Activated CD8-positive, alpha-beta memory T cell treated with anti-CD3 and anti-CD28 coated beads for 48 hours (primary cell): ENCODE measurements around the gene PRR20G.

Experiments
- DNase-seq, 3 experiments: peaks; one replicate each; pipeline ENCODE4 v3.0.0-alpha.2; 2020; ENCODE audit warnings: low read depth in 2 of 3, low spot score in 2 of 3

Gene PRR20G

DNA sequence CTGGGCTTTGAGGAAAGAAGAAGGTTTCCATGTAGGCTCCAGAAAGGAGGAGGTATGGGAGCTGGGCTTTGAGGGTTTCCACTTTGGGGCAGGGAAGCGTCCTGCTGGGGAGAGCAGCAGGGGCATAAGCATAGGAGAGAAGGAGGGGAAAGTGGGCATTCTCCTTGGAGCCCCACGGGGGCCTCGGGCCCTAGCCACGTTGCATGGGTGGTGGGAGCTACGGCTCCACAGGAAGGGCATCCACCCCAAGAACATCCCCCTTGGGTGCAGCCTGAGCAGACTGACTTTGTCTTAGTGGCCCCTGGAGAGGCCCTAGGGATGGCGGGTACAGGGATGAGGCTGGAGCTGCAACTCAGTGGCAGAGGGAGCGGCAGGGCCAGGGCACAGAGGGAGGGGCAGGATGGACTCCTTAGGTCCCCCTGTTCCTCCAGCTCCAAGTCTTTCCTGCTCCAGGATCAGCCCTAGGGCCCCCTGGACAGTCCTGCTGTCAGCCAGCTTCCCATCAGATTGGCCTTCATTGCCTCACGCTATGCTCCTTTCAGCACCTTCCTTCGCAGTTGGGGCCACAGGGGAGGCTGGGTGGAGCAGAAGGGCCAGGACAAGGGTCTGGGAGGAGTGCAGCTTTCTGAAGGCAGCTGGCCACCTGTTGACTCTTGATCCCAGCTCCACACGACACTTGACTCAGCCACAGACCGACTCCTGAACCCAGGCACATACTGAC, 22.9 kb downstream of the PRR20G start:
- DNase-seq: no peak

DNA sequence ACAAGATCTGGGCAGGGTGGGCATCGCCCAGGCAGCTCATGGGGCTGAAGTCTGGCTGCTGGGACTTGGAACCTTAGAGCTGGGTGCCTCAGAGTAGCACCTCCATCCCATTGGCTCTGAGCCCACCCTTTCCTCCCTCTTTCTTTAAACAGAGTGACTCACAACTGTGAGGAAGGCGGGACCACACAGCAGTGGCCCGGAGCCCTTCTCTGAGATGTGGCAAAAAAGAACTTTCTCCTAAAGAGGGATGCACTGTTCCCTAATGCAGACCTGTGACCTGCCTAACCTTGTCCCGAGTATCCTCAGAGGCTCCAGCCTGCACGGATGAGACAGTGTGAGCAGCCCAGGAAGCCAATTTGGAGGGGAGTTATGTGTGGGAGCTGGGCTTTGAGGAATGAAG, 23.6 kb downstream of the PRR20G start:
- DNase-seq: no peak

DNA sequence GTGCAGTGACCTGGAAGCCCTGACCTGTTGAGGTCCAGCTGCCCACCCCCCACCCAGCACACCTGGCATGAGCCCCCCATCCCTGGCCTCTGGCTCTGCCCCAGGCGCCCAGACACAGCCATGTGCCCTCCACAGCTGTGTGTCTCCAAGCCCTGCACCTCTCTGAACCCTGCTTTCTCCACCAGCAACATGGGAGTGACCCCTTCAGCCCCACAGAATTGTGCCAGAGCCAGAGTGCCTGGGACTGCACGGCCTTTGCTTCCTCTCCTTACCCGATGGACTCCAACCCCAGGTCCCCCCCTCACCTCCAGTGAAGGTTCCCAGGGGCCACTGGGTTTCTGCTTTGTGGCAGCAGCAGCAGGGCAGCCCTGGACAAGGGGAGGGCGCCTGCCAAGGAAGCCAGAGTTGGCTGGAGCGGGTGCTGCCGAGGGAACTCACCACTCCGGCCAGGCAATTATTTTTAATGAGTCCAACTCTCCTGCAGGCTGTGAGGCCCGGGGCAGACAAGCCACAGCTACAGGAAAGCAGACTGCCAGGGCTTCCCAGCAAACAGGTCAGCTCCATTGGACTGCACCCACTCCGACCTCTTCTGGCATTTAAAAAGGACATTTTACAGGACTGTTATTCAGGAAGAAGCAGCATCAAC, 24.1 kb downstream of the PRR20G start:
- no peak for DNase-seq

DNA sequence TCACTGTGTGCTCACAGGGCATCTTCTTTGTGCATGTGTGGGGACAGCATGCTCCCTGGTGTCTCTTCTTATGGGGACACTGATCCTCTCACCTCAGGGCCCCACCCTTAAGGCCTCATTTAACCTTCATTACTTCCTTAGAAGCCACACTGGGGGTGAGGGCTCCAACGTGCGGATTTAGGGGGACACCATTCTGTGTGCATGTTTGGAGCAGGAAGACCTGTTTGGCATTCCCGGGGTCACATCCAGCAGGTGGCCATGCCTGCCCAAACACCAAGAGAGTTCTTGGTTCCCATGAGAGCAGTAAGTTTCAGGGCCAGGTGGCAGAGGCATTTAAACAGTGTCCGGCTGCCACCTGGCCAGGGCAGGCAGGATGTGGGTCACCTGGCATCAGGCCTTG, 24.8 kb downstream of the PRR20G start:
- no peak for DNase-seq

DNA sequence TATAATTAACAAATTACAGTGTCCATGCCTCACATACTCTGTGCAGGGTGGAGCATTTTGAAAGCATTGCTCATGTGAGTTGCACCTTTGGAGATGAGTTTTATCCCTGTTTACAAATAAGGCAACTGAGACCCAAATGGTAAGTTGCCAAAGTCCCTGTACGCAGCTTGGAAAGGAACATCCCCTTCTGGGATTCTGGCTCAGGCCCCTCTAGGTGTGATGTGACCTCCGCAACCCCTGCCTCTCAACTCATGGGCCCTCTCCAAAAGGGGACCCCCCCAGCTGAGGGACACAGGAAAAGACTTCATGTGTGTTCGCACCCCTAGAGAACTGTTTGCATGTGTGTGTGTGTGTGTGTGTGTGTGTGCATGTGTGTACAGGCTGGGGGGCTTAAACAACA, 25.3 kb downstream of the PRR20G start:
- DNase-seq: no peak

DNA sequence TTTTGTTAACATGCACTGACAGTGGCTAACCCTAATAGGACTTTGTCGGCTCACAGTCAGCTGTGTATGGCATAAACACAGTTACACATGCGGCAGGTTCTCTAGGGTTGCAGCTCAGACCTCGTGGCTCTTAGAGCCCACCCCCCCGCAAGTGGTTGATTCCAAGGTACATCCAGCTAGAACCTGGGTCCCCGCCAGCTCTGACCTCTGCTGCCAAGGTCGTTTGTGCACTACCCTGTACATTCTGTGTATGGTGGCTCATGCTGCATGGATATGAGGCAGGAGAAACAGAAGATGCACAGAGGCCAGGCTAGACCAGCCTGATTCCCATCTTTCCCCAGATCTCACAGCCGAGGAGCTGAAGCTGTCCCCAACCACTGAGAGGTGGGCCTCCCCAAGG, 25.9 kb downstream of the PRR20G start:
- DNase-seq: no peak

DNA sequence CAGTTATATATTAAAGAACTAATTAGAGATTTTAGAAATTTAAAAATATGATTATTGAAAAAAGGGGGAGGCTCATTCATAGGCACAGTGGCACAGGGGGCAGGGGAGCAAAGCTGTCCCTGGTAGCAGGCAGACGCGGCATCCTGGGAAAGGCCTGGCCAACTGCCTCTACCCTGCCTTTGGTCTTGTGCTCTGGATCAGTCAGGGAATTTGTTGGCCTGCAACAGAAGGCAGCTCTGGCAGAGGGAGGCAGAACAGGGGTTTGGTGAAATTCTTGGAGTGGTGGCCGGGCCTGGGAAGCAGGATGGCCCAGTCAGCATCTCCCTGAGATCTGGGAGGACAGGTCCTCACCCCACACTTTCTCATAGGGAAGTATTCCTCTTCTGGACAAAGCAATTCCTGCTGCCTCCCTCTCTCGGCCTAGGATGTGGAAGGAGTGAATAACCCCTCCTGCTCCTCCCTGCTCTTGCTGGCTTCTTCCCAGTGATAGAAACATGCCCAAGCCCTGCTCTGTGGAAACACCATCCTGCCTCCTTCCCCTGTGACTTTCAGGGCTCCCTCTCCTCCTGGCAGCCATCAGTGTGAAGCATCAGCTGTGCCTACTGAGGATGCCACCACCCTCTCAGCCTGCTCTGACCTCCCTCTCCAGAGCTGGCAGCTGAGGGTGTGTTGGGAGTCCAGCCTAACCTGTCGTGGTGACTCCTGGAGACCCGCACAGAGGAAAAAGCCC, 26.9 kb downstream of the PRR20G start:
- DNase-seq: no peak

DNA sequence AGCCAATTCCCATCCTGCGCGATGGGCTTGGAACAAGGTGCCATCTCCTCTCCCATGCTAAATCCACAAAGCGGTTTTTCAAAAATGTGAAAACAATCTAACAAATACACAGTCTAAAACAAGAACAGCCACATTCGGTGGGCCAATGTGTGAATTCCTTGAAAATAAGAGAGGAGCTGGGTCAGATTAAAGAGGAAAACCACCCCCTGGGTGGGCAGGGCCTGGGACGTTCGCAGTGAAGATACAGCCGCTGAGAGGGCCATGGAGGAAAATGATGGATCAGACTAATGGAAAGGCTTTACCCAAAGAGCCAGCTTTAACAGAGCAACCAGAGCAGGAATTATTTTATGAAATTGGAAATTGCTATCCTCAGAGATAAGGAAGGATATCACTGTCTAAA, 27.4 kb downstream of the PRR20G start:
- no peak for DNase-seq

DNA sequence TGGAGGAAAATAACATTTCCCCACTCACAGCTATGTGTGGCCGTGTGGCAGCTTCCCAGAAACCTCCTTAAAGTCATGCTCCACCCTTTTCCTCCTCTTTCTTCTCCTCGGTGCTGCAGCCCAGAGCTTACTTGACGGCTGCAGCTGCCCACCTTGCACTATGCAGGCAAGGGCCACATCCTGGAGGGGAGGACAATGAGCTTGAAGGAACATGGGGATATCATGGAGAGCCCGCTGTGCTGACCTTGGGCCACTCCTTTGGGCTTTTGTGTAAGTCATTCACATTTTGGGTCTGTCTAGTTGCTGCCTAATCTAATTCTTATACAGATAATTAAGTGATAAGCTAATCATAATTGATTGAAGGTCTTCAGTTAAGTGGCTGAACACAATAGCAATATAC, 28.0 kb downstream of the PRR20G start:
- no peak for DNase-seq

DNA sequence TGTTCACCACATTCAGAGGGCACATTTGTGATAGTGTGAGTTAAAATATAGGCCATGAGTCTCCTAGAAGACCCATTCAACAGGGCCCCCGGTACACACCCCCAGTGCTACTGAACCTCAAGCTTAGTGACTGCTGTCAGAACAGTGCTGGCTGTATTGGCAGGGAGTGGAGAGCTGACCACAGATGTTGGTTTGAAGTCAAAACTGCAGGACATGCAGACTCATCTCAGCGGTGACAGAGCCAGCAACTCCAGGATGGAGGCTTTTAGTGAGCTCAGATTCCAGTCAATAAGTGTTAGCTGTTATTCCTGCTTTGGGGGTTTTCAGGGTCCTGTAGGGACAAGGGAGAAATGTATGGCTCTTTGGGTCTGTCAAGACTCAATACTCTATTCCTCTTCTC, 29.1 kb downstream of the PRR20G start:
- DNase-seq: no peak

DNA sequence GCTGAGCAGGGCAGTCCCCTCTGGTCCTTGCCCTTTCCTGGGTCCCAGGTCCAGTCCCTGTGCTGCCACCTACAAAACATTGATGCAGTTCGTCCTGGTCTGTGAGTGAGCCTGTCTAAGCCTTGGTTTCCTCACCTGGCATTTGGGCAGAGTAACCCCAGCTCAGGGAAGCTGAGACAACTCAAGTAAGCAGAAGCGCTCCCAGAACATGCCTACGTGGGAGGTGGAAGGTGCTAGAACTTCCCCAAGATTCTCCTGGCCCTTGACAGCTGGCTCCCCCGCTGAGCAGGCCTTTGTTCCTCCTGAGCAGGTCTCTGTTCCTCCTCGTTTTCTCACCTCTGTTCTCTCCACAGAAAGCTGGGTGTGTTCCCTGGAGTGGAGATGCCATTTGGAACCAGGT, 30.5 kb downstream of the PRR20G start:
- no peak for DNase-seq

DNA sequence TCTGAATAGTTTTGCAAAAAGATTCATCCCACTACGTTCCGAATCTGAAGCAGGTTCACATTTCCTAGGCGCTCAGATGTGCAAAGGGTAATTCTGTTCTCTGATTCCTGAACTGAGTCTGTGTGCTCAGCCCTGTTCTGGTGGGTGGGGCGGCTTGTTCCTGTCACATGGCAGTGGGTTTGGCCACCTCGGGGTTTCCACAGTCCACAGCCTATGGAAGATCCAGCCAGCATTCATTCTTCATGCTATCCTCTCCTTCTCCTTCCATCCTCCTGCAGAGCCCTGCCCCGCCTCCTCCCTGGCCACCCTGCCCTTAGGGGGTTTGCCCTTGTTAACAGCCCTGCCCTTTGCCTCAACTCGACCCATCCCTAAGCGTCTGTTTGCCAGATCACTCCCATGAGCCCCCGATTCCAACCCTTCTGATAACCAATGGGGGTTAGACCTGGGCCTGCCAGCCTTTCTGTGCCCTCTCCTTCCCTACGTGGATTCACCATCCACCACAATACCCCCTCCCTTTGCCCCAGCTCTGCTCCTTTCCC, 31.0 kb downstream of the PRR20G start:
- DNase-seq: no peak

DNA sequence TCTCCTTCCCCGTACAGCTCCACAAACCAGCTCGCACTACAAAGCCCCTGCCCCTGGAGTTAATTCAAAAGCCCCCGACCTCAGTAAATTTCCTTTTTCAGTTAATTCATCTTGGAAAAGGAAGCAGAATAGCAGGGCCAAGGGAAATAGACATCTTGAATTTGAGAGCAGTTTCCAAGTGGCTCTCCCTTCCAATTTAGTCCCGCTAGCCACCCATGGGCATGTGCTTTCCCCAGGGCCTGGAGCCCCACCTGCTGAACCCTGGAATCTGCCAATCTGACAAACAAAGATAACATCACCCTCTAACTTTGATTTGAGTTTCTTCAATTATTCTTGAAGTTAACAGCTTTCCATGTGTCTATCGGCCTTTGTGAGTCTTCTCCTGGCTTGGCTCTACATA, 31.7 kb downstream of the PRR20G start:
- no peak for DNase-seq

DNA sequence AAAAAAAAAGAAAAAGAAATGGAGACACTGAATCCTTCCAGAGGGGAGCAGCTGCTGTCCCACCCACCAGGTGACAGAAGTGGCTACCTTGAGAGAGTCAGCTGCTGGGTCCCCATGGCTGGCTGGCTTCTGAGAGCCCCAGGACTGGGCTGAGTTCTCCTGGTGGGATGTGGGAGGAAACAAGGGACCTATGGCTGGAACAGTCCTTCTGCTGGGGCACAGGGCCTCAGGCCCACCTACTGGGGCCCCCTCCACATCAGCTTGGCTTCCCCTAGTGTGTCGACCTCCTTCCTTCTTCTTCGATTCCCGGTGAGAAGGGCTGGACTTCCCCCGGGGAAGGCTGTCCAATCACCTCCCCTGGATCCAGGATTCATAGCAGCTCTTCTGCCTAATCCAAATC, 32.3 kb downstream of the PRR20G start:
- no peak for DNase-seq

DNA sequence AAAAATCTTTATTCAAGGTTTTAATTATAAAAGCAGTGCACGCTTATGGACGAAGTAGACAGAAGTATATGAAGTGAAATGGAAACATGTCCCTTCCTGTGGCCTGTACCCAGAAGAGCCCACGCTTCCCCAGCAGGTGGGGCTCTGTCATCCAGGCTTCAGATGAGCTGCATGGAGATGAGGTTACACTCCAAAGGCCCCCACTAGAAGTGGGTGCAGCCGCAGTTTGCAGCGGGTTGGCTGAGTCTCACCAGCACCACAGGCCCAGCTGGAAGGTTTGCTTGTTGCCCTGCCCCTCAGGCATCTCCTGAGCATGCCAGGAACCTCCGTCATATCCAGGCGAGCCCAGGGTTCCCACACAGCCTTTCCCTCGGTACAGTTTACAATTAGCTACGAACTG, 33.1 kb downstream of the PRR20G start:
- DNase-seq: no peak

DNA sequence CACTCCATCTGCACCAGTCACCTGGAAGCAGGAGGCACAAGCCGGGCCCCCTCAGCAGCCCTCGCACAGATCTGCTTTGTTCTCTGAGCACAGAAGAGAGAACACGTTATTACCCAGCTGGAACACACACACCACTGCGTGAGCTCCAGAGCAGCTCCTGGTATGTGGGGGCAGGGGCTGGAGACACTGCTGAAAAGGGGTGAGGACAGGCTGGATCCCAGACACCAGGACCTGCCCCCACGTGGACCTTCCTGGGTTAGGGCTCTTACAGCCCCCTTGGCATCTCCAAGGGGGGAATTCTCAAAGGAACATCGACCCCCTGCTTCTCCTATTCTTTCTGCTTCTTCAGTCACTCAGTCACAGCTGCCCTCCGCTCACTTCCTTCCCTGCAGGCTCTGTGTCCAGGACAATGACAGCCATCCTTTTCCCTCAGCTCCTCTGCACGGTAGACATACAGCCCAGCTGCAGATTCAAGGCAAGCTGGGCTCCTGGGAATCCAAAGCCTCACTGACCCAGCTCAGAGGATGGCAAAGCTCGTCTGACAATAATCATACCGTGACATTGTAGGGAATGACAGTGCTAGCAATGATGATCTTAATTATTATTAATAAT, 33.7 kb downstream of the PRR20G start:
- DNase-seq: no peak

DNA sequence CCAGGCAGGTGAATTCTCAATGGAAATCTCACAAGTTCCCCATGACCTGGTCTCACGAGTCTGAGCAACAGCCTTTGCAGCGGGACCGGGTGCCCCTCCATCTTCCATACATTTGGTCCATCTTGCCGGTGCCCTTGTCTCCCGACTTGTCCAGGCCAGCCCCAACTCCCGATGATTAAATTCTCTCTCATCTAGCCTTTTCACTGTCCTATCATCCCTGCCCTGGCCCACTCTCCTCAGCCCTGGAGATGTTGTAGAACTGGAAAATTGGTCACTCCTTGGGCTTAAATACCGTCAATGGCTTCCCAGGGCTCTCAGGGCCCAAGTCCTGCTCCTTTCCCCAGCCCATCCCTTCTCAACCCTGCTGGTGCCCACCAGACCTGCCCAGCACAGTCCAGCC, 34.4 kb downstream of the PRR20G start:
- no peak for DNase-seq

DNA sequence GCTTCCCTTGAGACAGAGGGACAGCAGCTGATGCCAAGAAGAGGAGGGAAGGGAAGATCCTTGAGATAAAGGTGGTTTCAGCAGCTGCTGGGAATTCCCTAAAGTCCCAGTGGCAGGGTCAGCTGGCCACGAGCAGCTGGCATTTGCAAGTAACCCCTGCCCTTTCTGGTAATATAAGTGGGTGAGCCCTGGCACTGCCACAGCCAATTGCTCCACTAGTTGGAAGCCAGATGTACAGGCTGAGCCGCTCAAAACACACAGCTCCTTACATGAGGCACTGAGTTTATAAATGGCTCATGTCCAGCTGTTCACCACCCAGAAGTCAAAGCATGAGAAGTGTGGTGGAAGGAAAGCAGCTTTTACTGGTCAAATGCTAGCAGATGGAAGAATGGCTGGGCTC, 35.4 kb downstream of the PRR20G start:
- DNase-seq: no peak

DNA sequence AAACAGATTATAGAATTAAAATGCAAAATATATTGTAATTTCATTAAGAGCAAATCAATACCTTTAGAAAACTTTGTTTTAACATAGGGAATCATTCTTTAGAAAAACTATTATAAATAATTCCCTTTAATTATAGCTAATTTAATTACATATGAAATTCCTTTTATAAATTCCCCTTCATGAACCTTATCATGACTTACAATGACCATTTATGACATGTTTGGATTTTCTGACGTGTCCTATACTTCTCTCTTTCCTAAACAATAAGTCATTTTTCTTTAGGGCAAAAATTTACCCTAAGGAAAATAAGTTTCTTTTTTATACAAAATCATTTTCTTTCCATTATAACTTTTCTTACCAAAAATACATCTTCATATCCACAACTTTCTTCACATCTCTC, 37.8 kb downstream of the PRR20G start:
- no peak for DNase-seq

DNA sequence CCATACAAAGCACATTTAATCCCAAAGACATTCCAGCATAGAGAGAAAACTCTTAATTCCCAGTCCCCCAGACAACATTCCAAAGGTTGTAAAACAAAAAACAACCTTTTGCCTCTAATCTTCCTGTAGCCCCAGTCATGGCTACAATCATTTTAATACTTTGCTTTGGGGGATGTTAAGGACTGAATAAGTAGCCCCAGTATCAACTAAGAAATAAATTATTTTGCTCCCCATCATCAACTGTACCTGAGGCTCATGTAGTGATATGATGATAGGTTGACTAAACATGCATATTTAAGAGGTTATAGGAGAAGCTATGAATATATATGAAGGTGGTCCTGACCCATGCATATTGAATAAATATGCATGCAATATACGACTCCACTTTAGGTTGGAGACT, 40.6 kb downstream of the PRR20G start:
- no peak for DNase-seq

DNA sequence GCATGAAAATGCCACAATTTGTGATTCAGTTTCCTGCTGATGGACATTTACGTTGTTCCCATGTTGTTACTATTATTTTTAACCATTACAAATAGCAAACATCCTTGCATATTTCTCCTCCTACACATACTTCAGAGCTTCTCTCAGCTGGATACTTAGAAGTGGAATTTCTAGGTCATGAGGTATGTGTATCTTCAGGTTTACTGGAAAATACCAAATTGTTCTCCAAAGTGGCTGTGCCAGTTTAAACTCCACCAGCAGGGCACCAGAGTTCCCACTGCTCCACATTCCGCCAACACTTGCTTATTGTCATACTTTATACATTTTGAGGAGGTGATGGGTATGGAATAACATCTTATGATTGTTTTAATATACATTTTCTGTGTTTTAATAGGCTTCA, 49.2 kb downstream of the PRR20G start:
- no peak for DNase-seq

DNA sequence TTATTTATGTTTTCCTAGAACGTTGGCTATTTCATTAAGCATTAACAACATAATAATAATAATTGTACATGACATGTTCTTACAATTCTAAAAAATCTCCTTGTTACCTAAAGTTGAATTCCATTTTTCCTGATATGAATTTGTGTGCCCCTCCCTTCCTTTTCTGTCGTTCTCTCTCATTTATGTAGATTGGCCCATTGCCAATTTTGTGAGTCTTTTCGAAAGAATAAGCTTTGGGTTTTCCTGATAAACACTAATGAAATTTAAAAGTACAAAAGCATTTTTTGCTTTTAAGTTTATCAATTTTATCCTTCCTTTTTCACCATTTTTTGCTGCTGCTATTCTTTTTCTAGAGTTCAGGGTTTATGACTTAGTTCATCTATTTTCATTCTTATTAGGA, 50.0 kb downstream of the PRR20G start:
- DNase-seq: no peak
